ENCODE measurements around the gene RRM2. TPM values are rescaled to one million over a fixed set of nuclear protein-coding genes. Genes with fewer than 3 reads are reported as not detected.

Gene RRM2
- total RNA-seq, 1 donor from 2014 or later, result 11.9 TPM

- FAIRE-seq (no peak), DNase-seq (ENCODE audit: low read depth) (no peak)
- H3K4me3 Mint-ChIP-seq (ENCODE audit: unreplicated experiment), result no peak overlapping the region
- H2AFZ ChIP-seq (ENCODE audit: low read depth, low read length), result no peak overlapping the region
- H3K36me3 ChIP-seq (ENCODE audit: insufficient read depth, low read length), result no peaks in the 10 kb centered on the region
- H3K9ac ChIP-seq (ENCODE audit: low read length), result no peak overlapping the region
- H3K4me1 ChIP-seq (ENCODE audit: insufficient read depth, low read length), result no peaks in the 10 kb centered on the region
- no peak overlapping the region for H3K4me2 ChIP-seq (ENCODE audit: low read length)
- peaks cover 3% of the 10 kb centered on the region for H3K4me1 Mint-ChIP-seq (ENCODE audit: low read depth, unreplicated experiment)
- no peaks in the 10 kb centered on the region for H3K79me2 ChIP-seq (ENCODE audit: insufficient read depth, low read length)
- peaks cover 3% of the 10 kb centered on the region for H3K27me3 Mint-ChIP-seq (ENCODE audit: low read depth, unreplicated experiment)
- no peaks in the 10 kb centered on the region for H4K20me1 ChIP-seq (ENCODE audit: insufficient read depth, low read length)
- no peak for TF ChIP-seq CTCF (IDR thresholded peaks at IDR 0.05; ENCODE audit: insufficient read depth, low read depth, low read length)
- no peak for TF ChIP-seq EZH2 (IDR thresholded peaks at IDR 0.05; ENCODE audit: insufficient read depth, low read length)
- no peaks in the 10 kb centered on the region for H3K9me3 Mint-ChIP-seq (ENCODE audit: unreplicated experiment)
- no peaks in the 10 kb centered on the region for H3K27me3 ChIP-seq (ENCODE audit: insufficient read depth, low read length)
- no peak overlapping the region for H3K27ac ChIP-seq (ENCODE audit: low read depth, low read length)
- H3K4me3 ChIP-seq (ENCODE audit: insufficient read depth, low read depth, low read length), result no peak overlapping the region
- no peaks in the 10 kb centered on the region for H3K36me3 Mint-ChIP-seq (ENCODE audit: low read depth, unreplicated experiment)
- H3K27ac Mint-ChIP-seq (ENCODE audit: unreplicated experiment), result no peak overlapping the region
- H3K9me3 ChIP-seq (ENCODE audit: insufficient read depth, low read depth, low read length), result no peaks in the 10 kb centered on the region
Measured at GRCh38 chr2:10180229-10180628, 57.7 kb downstream of the RRM2 start.

Other genes starting within 250 kb of the RRM2 start
- gene GRHL1, start 171.0 kb upstream of the RRM2 start, total RNA-seq, result 2.5 and 4.1 TPM in 2 replicates
- 9.6 and 9.8 TPM in 2 replicates for gene KLF11, start 79.2 kb upstream of the RRM2 start, total RNA-seq
- 3.7 and 4.8 TPM in 2 replicates for gene CYS1, start 42.3 kb upstream of the RRM2 start, total RNA-seq
- gene HPCAL1, start 180.2 kb downstream of the RRM2 start, total RNA-seq, result 11.8 and 12.3 TPM in 2 replicates

Data from astrocyte (in vitro differentiated cells and primary cell).